ENCODE results near the gene RNF123. TPM values are rescaled to one million over a fixed set of nuclear protein-coding genes. Genes with fewer than 3 reads are reported as not detected.

RNF123 gene
- 10 to 100 TPM; 12.8 to 28.4 (median 26.5) TPM for total RNA-seq

DNA sequence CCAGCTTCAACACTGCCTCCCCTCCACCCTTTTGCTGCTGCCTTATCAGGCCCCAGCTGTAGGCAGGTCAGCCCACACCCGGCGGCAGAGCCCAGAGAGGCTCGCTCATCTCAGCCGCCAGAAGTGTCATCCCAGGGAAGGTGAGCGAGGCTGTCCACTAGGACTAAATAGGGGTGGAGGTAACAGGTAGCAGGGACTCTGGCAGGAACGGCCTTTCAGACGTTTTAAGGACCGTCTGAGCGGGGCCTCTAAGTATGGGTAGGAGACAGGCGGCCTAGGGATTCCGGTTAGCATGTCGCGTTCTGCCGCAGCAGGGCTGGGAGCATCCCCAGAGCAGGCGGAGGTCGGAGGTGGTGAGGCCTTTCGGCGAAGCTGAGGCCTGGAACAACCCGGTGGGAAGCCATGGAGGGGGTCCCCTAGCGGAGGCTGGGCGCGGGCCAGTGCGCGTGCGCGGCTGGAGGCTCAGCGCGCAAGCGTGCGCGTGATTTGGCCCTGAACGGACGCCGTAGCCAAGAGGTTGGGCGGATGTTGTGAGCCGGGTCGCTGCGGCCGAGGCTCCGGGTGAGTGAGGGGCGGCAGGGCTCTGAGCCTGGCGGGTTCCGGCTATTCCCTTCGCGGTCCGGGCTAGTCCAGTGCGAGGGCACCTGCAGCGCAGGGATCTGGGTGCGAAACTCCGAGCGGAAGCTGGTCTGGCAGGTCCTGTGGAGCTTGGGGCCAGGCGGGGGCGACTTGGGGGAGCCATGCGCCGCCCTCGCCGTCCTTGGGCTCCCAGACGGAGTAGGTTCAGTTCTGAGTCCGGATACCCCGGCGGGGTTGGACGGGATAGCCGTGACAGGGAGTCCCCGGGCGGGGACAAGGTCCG lies at the start of gene RNF123, which contains the start of gene MST1:
Gene RNF123, plus strand, starts transcription at position 512 of the 862 bp plus-strand sequence. CDS start 1,609 bp downstream, outside the sequence.
Gene MST1, minus strand, starts transcription at position 429 of the 862 bp plus-strand sequence. CDS start 783 bp downstream, outside the sequence.
- intact Hi-C loops (cut with DNase I; ENCODE audit: low total_unique reads) = no loop called here
- peak within 1 kb of the TSS; percentile 87 for H3K4me3 ChIP-seq (ENCODE audit: low read depth, poor library complexity, severe bottlenecking)
- peak; percentile 76 to 97 for DNase-seq (ENCODE audit: low spot score in 2 of 2)
- whole genome bisulfite sequencing, 2 donors = 1% methylated on average over 47 to 51 of the region's 66 CpGs
- TF ChIP-seq CTCF (IDR thresholded peaks at IDR 0.05) = no peak
- TF ChIP-seq POLR2A (IDR thresholded peaks at IDR 0.05) = no peak

DNA sequence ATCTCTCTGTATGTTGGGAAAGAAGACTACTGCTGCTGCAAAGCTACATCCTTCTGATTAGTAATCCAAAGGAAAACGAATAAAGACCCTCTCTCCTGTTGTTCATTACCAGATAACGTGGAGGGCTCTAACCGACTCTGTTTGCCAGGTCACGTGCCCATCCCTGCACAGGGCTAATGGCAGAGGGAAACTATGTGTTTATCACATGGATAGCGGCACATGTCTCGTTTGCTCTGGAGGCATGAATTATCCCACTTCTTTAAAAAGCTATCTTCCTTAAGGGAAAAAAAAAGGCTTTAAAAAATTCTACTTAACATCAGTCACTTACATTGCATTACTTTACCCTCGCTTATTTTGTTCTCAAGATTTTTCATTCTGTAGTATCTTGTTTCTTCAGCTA lies 48.1 kb upstream of the RNF123 start:
- WGBS, 2 donors = 71 to 73% methylated on average over 7 of the region's 7 CpGs
- no peak for DNase-seq (ENCODE audit: low spot score in 2 of 2)
- intact Hi-C loops (cut with DNase I; ENCODE audit: low total_unique reads) = no loop called here
- no peak overlapping the region for H3K4me3 ChIP-seq (ENCODE audit: low read depth, poor library complexity, severe bottlenecking)
- TF ChIP-seq POLR2A (IDR thresholded peaks at IDR 0.05) (no peak), CTCF (IDR thresholded peaks at IDR 0.05) (no peak)

- TF ChIP-seq CTCF (IDR thresholded peaks at IDR 0.05) (no peak), POLR2A (IDR thresholded peaks at IDR 0.05) (no peak)
- H3K4me3 ChIP-seq (ENCODE audit: low read depth, poor library complexity, severe bottlenecking) = no peak overlapping the region
- intact Hi-C loops (cut with DNase I; ENCODE audit: low total_unique reads) = no loop called here
- no peak for DNase-seq (ENCODE audit: low spot score in 2 of 2)
- 92 to 97% methylated on average over 8 to 11 of the region's 14 CpGs for WGBS, 2 donors
Observed at GRCh38 chr3:49641921-49642707, 47.2 kb upstream of the RNF123 start.

DNA sequence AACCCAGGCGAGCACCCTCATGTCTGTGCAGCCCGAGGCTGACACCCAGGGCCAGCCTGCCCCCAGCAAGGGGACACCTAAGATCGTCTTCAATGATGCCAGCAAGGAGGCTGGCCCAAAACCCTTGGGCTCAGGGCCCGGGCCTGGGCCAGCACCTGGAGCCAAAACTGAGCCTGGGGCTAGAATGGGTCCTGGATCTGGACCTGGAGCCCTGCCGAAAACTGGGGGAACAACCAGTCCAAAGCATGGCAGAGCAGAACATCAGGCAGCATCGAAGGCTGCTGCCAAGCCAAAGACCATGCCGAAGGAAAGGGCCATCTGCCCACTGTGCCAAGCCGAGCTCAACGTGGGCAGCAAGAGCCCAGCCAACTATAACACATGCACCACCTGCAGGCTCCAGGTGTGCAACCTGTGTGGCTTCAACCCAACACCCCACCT lies 46.6 kb upstream of the RNF123 start:
- DNase-seq (ENCODE audit: low spot score in 2 of 2) = no peak
- intact Hi-C loops (cut with DNase I; ENCODE audit: low total_unique reads) = no loop called here
- H3K4me3 ChIP-seq (ENCODE audit: low read depth, poor library complexity, severe bottlenecking) = no peak overlapping the region
- no peak for TF ChIP-seq POLR2A (IDR thresholded peaks at IDR 0.05)
- no peak for TF ChIP-seq CTCF (IDR thresholded peaks at IDR 0.05)
- 66 to 77% methylated on average over 7 to 9 of the region's 9 CpGs for WGBS, 2 donors

DNA sequence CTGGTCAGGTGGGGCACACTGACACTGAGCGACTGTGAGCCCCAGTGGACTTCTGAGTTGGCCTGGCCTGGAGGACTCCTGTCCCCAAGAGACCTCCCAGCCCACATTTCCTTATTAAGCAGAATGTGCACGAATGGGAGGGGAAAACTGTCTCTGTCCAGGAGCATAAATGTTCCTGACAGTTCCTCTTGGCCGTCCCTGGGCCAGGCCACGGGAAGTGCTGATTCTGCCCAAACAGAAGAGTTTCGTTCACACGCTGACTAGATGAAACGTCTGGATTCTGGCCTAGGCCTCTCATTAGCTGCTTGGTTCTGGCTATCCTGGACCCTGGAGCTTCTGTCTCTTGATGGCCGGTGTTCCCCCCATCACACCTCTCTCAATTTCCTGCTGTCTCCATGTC lies 44.7 kb upstream of the RNF123 start:
- H3K4me3 ChIP-seq (ENCODE audit: low read depth, poor library complexity, severe bottlenecking) = no peak overlapping the region
- no peak for DNase-seq (ENCODE audit: low spot score in 2 of 2)
- 79 to 87% methylated on average over 7 to 8 of the region's 8 CpGs for WGBS, 2 donors
- no peak for TF ChIP-seq POLR2A (IDR thresholded peaks at IDR 0.05)
- intact Hi-C loops (cut with DNase I; ENCODE audit: low total_unique reads) = no loop called here

- intact Hi-C loops (cut with DNase I; ENCODE audit: low total_unique reads) = no loop called here
- 80% methylated on average over 3 of the region's 3 CpGs for WGBS, 2 donors
- no peak overlapping the region for H3K4me3 ChIP-seq (ENCODE audit: low read depth, poor library complexity, severe bottlenecking)
- TF ChIP-seq POLR2A (IDR thresholded peaks at IDR 0.05) (no peak), CTCF (IDR thresholded peaks at IDR 0.05) (no peak)
- no peak for DNase-seq (ENCODE audit: low spot score in 2 of 2)
Observed at GRCh38 chr3:49646236-49646635, 43.1 kb upstream of the RNF123 start.
